Measurements from ENCODE around the gene RAP1GAP. TPM values are rescaled to one million over a fixed set of nuclear protein-coding genes. Genes with fewer than 3 reads are reported as not detected.

The RAP1GAP gene
- total and polyA plus RNA-seq, 9 of the 15 experiments (the other 6 are each of a cell fraction or from before 2014, with no cell fraction given) = 0.29 to 30.2 (median 19.2) TPM

GRCh38 chr1:21638531-21639341 lies 30.4 kb downstream of the RAP1GAP start (continued):
- TF ChIP-seq ZNF121 (CRISPR knock-in tag; conservative IDR thresholded peaks at IDR 0.05) (no peak; the same call in 1 of the 2 replicates), CEBPG (CRISPR knock-in tag; IDR thresholded peaks at IDR 0.05) (no peak), CEBPG (tag; conservative IDR thresholded peaks at IDR 0.05 in 1 of 2, IDR thresholded peaks at IDR 0.05 in 1 of 2) (no peak), E2F1 (CRISPR knock-in tag; IDR thresholded peaks at IDR 0.05) (0 out of 2 replicates have a peak, but pooled peaks have one; percentile 15), SIX5 (IDR thresholded peaks at IDR 0.05; ENCODE audit: borderline replicate concordance in 1 of 2, insufficient read depth in 1 of 2, low read depth in 1 of 2, low read length in 2 of 2) (no peak), ZBTB11 (CRISPR knock-in tag; IDR thresholded peaks at IDR 0.05) (peak in 1 of 3 experiments; percentile 17; a peak in 1 of 6 replicates), E2F5 (CRISPR knock-in tag; IDR thresholded peaks at IDR 0.05) (no peak), ELF4 (CRISPR knock-in tag; IDR thresholded peaks at IDR 0.05) (no peak), BACH1 (tag; IDR thresholded peaks at IDR 0.05) (peak; percentile 78; the same call in 1 of the 2 replicates), U2AF1 (optimal IDR thresholded peaks at IDR 0.05; ENCODE audit: low read depth, low read length) (no peak), STAT5B (CRISPR knock-in tag; IDR thresholded peaks at IDR 0.05) (no peak), SLC30A9 (CRISPR knock-in tag; IDR thresholded peaks at IDR 0.05) (no peak), FOXO4 (CRISPR knock-in tag; IDR thresholded peaks at IDR 0.05) (no peak), RFX5 (IDR thresholded peaks at IDR 0.05; ENCODE audit: low read depth, low read length) (no peak), ZNF639 (CRISPR knock-in tag; conservative IDR thresholded peaks at IDR 0.05 in 1 of 2, IDR thresholded peaks at IDR 0.05 in 1 of 2) (peak in 1 of 2 experiments; percentile 71; a peak in 1 of 4 replicates), C11orf30 (IDR thresholded peaks at IDR 0.05; ENCODE audit: low read depth) (peak; percentile 91)

All from K562 (cell line).